ENCODE measurements around the gene ARRB1.
"Not testable (repeated sequence)": the region's sequence is repeated elsewhere in the genome, so short reads cannot be mapped to it uniquely, and the experiment has no call there.

Gene ARRB1

GRCh38 chr11:75351541-75351790, at the start of gene ARRB1:
Gene ARRB1, minus strand, starts transcription at chr11:75351661. Its CDS starts 54 bp downstream, at chr11:75351607.
- DNase-seq, result no peak

- DNase-seq, result no peak
These were observed 48.8 kb upstream of the ARRB1 start for GRCh38 chr11:75400146-75400865.

- DNase-seq, result peak; percentile 96
These were observed 48.1 kb upstream of the ARRB1 start, which contains the start of gene RPS3 for GRCh38 chr11:75399344-75400145. Gene RPS3, plus strand, starts transcription at chr11:75399518. Its CDS starts 30 bp downstream, at chr11:75399548.

GRCh38 chr11:75398906-75399305, 47.4 kb upstream of the ARRB1 start:
- DNase-seq, result no peak

GRCh38 chr11:75394085-75394840, 42.8 kb upstream of the ARRB1 start:
- no peak for DNase-seq

GRCh38 chr11:75389925-75390324, 38.5 kb upstream of the ARRB1 start:
- DNase-seq, result no peak

GRCh38 chr11:75389276-75389605, 37.8 kb upstream of the ARRB1 start:
- DNase-seq, result no peak

GRCh38 chr11:75388386-75389275, 37.2 kb upstream of the ARRB1 start:
- DNase-seq, result peak; percentile 94

- no peak for DNase-seq
These were observed 36.4 kb upstream of the ARRB1 start for GRCh38 chr11:75387736-75388294.

GRCh38 chr11:75386942-75387630, 35.6 kb upstream of the ARRB1 start:
- no peak for DNase-seq

- peak; percentile 81 for DNase-seq
These were observed 33.1 kb upstream of the ARRB1 start for GRCh38 chr11:75384438-75385080.

GRCh38 chr11:75383246-75383645, 31.8 kb upstream of the ARRB1 start:
- no peak for DNase-seq

- DNase-seq, result no peak
These were observed 29.4 kb upstream of the ARRB1 start for GRCh38 chr11:75380716-75381420.

GRCh38 chr11:75380245-75380644, 28.8 kb upstream of the ARRB1 start:
- no peak for DNase-seq

GRCh38 chr11:75378776-75379175, 27.3 kb upstream of the ARRB1 start:
- DNase-seq, result not testable (repeated sequence)

GRCh38 chr11:75376175-75376574, 24.7 kb upstream of the ARRB1 start:
- no peak for DNase-seq

- DNase-seq, result no peak
These were observed 24.2 kb upstream of the ARRB1 start for GRCh38 chr11:75375626-75376025.

- DNase-seq, result no peak
These were observed 23.2 kb upstream of the ARRB1 start for GRCh38 chr11:75374646-75375045.

- no peak for DNase-seq
These were observed 21.7 kb upstream of the ARRB1 start for GRCh38 chr11:75373201-75373600.

All from DMS79 treated with DMSO at 0.1 percent for 48 hours (cell line).